Measurements from ENCODE around the gene OR51B4. TPM values are rescaled to one million over a fixed set of nuclear protein-coding genes. Genes with fewer than 3 reads are reported as not detected.
"Not testable (repeated sequence)": the region's sequence is repeated elsewhere in the genome, so short reads cannot be mapped to it uniquely, and the experiment has no call there.

OR51B4 gene
- total RNA-seq, 2 donors from 2014 or later: not detected

DNA sequence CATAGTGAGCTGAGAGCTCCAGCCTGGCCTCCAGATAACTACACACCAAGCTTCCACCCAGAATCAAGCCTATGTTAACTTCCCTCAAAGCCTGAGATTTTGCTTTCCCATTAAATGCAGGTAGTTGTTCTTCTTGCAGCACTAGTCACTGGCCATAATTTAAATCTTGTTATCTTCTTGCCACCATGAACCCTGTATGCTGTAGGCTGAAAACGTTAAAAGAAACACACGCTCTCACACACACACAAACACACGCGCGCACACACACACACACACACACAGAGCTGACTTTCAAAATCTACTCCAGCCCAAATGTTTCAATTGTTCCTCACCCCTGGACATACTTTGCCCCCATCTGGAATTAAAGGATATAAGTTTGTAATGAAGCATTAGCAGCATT lies 48.3 kb downstream of the OR51B4 start:
- H3K27ac Mint-ChIP-seq; ATAC-seq (replicated peaks in 1 of 2); H3K9me3 Mint-ChIP-seq; H3K27me3 Mint-ChIP-seq (ENCODE audit: low read depth); DNase-seq; H3K4me1 Mint-ChIP-seq (ENCODE audit: low read depth); H3K4me3 Mint-ChIP-seq; H3K36me3 Mint-ChIP-seq (ENCODE audit: insufficient read depth in 2 of 2): not testable (repeated sequence)

DNA sequence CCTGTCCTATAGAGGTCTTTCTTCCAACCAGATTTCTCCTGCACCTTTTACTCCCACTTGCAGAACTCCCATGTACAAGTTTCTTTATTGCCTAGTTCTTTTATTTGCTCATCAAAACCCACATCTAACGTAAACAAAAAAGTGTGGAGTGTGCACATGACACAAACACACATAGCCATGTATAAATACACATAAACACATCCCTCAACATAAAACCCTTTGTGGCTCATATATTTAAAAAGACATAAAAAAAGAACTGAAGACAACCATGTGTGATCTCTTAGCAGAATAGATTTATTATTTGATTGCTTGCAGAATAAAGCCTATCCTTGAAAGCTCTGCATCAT lies 48.9 kb downstream of the OR51B4 start:
- H3K27ac Mint-ChIP-seq: no peak overlapping the region
- no peaks in the 10 kb centered on the region for H3K27me3 Mint-ChIP-seq (ENCODE audit: low read depth)
- no peaks in the 10 kb centered on the region for H3K4me1 Mint-ChIP-seq (ENCODE audit: low read depth)
- H3K9me3 Mint-ChIP-seq: peaks cover 0 to 1% of the 10 kb centered on the region in 2 donors
- DNase-seq: no peak
- no peak for ATAC-seq (replicated peaks in 1 of 2)
- H3K4me3 Mint-ChIP-seq: no peak overlapping the region
- H3K36me3 Mint-ChIP-seq (ENCODE audit: insufficient read depth in 2 of 2): no peaks in the 10 kb centered on the region

DNA sequence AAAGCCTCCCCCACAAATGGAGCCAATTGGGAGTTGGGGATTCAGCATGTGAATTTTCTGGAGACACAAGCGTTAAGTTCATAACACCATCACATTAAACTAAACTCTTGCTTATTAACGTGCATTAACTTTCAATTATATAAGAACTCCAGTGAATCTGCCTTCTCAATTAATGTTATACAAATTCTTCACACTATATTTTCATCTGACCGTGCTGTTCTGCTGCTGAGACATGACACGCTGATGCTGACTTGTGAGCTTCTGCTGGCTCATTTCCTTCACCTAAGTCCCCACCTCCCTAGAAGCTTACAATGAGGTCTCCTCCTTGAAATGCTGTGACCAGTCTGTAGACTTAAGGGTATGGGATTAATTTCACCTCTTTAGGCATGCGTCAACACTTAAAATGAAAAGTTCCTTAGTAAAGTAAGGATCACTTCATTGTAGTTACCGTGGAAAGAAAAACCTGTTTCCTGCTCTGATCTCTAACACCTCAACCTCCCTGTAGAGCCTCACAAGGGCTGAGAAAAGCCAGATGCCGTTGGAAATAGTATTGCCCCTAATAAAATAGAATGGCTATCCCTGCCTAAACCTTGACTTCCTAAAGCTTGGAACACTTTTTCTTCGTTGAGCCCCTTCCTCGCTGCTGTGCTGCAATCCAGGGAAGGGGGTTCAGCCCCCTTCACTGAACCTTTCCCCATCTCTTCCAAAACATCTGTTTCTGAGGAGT lies 49.4 kb downstream of the OR51B4 start:
- no peaks in the 10 kb centered on the region for H3K4me1 Mint-ChIP-seq (ENCODE audit: low read depth)
- H3K36me3 Mint-ChIP-seq (ENCODE audit: insufficient read depth in 2 of 2): no peaks in the 10 kb centered on the region
- H3K9me3 Mint-ChIP-seq: no peaks in the 10 kb centered on the region
- no peak overlapping the region for H3K4me3 Mint-ChIP-seq
- no peak overlapping the region for H3K27ac Mint-ChIP-seq
- H3K27me3 Mint-ChIP-seq (ENCODE audit: low read depth): no peaks in the 10 kb centered on the region
- no peak for DNase-seq
- no peak for ATAC-seq (replicated peaks in 1 of 2)

DNA sequence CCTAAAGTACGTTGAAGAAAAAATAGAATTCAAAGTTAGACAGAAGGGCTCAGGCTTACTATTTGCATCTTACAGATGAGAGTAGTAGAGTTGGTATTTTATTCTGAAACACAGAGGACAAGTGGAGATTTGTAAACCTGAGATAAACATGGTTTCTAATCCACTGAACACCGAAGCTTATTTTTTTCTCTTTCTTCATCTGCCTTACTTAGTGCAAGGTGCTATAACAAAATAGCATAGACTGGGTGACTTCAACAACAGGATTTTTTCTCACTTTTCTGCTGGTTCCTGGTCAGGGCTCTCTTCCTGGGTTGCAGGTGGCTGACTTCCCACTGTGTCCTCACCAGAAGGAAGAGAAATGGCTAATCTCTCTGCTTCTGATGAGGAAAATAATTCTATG lies 50.0 kb downstream of the OR51B4 start:
- no peak overlapping the region for H3K4me3 Mint-ChIP-seq
- H3K9me3 Mint-ChIP-seq: no peaks in the 10 kb centered on the region
- no peaks in the 10 kb centered on the region for H3K4me1 Mint-ChIP-seq (ENCODE audit: low read depth)
- no peak overlapping the region for H3K27ac Mint-ChIP-seq
- H3K27me3 Mint-ChIP-seq (ENCODE audit: low read depth): no peaks in the 10 kb centered on the region
- ATAC-seq (replicated peaks in 1 of 2): no peak
- no peaks in the 10 kb centered on the region for H3K36me3 Mint-ChIP-seq (ENCODE audit: insufficient read depth in 2 of 2)
- DNase-seq: no peak

Other genes with a start within 250 kb of the OR51B4 start
- not detected for gene OR52E2, start 242.3 kb downstream of the OR51B4 start, total RNA-seq
- not detected for gene OR52E1, start 232.4 kb downstream of the OR51B4 start, total RNA-seq
- gene OR52A5, start 163.6 kb downstream of the OR51B4 start, total RNA-seq: not detected
- gene OR52A1, start 147.2 kb downstream of the OR51B4 start, total RNA-seq: not detected
- gene OR51V1, start 101.3 kb downstream of the OR51B4 start, total RNA-seq: not detected
- gene HBB, start 74.9 kb downstream of the OR51B4 start, total RNA-seq: not detected
- gene HBD, start 67.5 kb downstream of the OR51B4 start, total RNA-seq: under 1 TPM in 1 of 2 donors, not detected in 1; 0.46 TPM
- not detected for gene HBG1, start 52.1 kb downstream of the OR51B4 start, total RNA-seq
- not detected for gene HBG2, start 47.2 kb downstream of the OR51B4 start, total RNA-seq
- not detected for gene HBE1, start 32.0 kb downstream of the OR51B4 start, total RNA-seq
- gene OR51B2, start 22.4 kb upstream of the OR51B4 start, total RNA-seq: not detected
- under 1 TPM in 1 of 2 donors, not detected in 1; 0.30 TPM for gene OR51B5, start 41.6 kb upstream of the OR51B4 start, total RNA-seq
- gene OR51B6, start 49.6 kb upstream of the OR51B4 start, total RNA-seq: not detected
- not detected for gene OR51M1, start 81.9 kb upstream of the OR51B4 start, total RNA-seq
- gene OR51Q1, start 120.2 kb upstream of the OR51B4 start, total RNA-seq: not detected
- not detected for gene OR51I1, start 139.6 kb upstream of the OR51B4 start, total RNA-seq
- not detected for gene OR51I2, start 147.4 kb upstream of the OR51B4 start, total RNA-seq
- not detected for gene OR52D1, start 186.7 kb upstream of the OR51B4 start, total RNA-seq
- gene UBQLN3, start 208.0 kb upstream of the OR51B4 start, total RNA-seq: not detected
- gene UBQLNL, start 214.8 kb upstream of the OR51B4 start, total RNA-seq: under 1 TPM in 1 of 2 donors, not detected in 1; 0.30 TPM
- not detected for gene OR52H1, start 246.6 kb upstream of the OR51B4 start, total RNA-seq